Stimulated activated CD8-positive, alpha-beta memory T cell treated with anti-CD3 and anti-CD28 coated beads, Interleukin-7, amount 100 ng/mL, for 24 hours (primary cell): ENCODE data around the gene PCP4L1.
"Not testable (repeated sequence)": the region's sequence is repeated elsewhere in the genome, so short reads cannot be mapped to it uniquely, and the experiment has no call there.

Source experiments
- DNase-seq: peaks from one replicate; pipeline ENCODE4 v3.0.0-alpha.2; 2020; ENCODE audit warnings: low read depth

The PCP4L1 gene

DNA sequence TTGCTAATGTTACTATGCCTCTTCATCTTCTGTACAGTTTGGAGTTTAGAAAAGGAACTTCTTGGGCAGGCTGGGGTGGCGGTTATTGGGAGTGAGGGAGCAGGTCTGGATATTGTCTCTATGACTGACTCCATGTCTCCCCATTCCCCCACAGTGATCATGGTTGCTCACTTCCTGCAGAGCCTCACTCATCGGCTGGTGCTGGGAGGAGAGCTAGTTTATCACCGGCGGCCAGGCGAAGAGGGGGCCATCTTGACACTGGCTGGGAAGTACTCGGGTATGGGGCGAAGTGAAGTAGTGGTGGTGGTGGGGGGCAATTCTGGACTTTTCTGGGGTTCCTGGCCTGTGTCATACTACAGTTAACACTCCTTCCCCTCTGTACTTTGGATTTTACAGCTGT is 30.5 kb upstream of the PCP4L1 start:
- no peak for DNase-seq

DNA sequence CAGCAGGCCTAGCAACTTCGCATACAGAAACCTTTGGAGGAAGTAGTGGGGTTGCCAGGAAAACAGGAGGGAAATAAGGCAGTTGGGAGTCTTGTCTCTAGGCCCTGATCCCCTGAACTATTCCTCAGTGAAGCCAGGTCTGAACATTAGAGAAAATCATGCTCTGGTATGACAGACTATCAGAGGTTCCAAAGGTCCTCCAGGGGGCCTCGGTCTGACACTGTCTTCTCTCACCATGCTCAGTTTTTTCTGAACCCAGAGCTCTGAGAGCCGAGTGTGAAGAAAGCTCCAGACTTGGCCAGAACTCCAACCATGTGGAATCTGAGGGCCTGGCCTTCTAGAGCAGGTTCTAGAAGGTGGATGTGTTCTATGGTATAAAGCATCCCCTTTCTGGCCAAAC is 28.6 kb upstream of the PCP4L1 start:
- DNase-seq = no peak

DNA sequence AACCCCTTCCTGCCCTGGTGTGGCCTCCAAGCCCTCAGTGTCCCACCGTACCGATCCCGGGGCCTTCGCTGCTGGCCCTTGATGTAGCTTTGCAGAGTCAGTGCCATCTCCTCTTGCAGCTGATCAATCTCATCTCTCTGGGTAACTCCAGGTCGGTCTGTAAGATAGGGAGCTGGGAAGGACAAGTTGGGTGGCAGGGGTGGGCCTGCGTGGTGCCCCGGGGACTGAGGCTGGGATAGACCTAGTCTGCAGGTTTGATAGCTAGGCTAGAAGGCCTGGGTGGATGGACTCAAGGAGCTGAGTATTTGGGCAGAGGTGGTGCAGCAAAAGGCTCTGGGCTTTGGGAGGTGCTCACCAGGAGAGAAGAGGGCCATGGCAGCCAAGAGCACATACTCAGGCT is 27.8 kb upstream of the PCP4L1 start:
- no peak for DNase-seq

DNA sequence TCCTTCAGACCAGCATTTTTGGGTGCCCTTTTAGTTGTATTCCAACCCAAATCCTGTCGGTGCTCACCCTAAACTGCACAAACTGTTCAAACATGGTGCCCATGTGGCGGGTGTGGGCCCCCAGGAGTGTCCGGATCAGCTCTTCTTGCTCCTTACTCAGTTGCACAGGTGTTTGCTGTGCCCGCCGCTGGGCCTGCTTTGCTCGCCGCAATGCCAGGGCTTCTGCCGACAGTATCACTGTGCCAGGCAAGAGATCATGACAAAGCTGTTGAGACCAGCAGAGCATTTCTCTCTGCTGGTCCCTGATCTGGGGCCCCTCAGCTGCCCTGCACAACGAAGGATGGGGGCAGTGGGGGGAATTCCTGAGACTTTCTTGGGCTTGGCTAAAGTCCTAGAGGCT is 25.4 kb upstream of the PCP4L1 start:
- DNase-seq = no peak

DNA sequence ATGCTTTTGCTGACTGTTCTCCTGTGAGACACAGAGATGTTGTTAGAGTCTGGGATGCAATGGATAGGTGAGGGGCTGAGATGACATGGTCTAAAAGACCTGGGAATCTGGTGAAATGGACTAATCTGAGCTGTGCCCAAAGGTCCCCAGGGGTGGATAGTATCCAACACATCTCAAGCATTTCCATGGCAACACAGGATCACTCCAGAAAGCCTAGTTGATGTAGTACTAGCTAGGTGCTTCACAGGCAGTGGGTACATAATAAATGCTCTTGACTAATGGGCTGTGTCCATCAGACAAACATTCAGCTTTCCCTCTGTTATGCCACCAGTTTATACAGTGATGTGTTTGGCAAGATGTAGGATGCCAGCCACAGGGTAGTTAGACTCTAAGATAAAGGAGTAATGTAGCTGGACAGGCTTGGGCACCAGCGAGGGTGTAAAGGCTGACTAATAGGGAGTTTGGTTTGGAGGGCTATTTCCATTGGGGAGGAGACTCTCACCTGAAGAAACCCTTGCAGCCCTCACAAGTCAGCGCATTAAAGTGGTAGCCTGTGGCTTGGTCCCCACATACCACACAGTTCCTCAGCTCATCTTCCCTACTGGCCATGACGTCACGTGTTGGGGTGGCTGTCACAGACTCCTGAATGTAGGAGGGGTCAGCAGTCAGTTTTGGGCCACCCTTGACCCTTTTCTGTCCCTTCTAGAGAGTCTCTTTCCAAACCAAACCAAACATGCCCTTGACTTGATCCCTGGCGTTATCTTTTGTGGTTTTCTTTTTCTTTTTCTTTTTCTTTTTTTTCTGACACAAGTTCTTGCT is 22.4 kb upstream of the PCP4L1 start:
- DNase-seq = no peak

DNA sequence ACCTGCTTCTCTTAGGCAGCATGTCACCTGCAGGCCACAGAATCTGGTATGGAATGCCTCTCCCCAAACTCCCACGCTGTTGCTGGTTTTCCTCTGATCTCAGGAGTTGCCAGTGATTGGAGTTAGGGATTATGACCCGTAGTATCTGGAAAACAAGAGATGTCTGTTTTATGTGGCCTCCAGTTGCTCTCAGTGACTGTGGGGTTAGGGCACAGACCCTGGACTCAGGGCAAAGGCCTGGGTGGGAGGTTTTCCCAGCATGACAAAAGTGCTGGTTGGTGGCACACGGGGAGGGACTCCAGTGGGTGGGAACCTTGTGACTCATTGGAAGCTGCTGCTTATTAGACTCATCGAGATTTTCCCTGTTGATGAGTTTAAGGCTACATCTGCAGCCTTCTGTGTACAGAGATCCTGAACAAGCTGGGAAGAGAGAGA is 20.5 kb upstream of the PCP4L1 start, which contains the start of gene NR1I3:
TSS of gene NR1I3 (minus strand) at position 165 of the 435 bp plus-strand sequence. CDS start 1,638 bp downstream, outside the sequence.
- DNase-seq = no peak

DNA sequence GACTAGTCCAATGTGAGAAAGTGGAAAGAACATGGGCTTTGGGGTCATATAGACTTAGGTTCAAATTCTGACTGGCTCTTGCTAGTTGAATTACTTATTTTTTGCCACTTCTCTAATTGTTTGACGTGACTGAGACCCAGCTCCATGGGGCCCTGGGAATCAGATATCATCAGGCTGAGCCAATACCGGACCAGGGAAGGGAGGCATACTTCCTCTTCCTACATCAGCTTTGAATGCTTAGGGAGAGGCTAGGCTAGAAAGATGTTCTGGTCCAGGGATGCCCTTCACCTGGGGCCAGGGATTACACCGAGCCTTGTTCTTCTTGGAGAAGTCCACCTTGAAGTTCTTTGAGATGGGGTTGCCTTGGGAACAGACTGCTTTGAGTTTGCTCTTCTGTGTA is 16.9 kb upstream of the PCP4L1 start:
- no peak for DNase-seq

DNA sequence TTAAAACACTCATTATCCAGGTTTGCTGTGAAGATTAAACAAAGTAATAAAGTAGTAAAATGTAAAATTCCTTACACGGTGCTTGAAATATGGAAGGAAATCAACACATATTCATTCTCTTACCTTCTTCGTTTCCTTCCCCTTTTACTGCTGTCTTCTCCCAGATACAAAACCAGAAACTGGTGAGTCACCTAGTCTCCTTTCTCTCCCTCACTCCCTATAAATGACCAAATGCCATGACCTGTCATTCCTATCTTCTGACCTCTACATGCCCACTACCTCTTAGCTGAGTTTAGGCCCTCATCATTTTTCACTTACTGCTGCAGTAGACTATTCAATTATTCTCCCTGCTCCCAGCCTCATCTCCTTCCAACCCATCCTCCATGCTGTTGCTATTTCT is 16.2 kb upstream of the PCP4L1 start:
- DNase-seq = no peak

DNA sequence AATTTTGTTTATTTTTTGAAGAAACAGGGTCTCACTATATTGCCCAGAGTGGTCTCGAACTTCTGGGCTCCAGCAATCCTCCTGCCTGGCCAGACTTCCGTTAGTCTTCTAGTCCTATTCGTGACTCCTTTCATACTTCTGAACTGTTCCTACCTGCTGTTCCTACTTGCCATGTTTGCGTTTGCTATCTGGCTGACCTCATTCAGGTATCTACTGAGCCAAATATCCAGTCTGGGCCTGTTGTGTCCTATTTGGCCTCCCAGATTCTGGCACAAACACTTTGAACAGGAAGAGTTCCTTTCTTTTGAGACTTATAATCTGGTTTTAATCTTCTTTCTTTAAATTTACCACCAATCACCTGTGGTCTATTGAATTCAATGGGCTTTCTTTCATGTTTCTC is 13.7 kb upstream of the PCP4L1 start:
- DNase-seq = no peak

DNA sequence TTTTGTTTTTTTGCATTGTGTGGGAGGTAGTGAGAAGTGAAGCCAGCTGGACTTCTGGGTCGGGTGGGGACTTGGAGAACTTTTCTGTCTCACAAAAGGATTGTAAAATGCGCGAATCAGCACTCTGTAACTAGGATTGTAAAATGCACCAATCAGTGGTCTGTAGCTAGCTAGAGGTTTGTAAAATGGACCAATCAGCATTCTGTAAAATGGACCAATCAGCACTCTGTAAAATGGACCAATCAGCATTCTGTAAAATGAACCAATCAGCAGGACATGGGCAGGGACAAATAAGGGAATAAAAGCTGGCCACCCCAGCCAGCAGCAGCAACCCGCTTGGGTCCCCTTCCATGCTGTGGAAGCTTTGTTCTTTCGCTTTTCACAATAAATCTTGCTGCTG is 8.4 kb upstream of the PCP4L1 start:
- DNase-seq = not testable (repeated sequence)

DNA sequence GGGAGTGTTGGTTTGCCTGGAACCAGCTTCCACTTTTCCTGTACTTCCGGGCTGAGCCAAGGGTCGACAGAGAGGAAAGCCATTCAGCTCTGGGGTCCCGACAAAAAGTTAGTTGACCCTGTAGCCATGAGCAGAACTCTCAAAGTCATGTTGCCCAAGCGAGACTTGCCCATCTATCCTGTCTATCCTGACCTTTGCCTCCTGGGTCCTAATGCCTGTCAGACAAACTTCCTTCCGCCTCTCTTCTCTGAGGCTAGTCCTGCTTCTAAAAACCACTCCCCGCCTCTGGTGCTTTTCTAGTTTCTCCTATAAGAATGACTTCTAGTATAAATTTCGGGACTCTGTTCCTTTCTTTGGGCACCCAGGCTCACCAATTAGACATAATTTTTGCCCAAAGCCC is 7.7 kb upstream of the PCP4L1 start:
- no peak for DNase-seq

DNA sequence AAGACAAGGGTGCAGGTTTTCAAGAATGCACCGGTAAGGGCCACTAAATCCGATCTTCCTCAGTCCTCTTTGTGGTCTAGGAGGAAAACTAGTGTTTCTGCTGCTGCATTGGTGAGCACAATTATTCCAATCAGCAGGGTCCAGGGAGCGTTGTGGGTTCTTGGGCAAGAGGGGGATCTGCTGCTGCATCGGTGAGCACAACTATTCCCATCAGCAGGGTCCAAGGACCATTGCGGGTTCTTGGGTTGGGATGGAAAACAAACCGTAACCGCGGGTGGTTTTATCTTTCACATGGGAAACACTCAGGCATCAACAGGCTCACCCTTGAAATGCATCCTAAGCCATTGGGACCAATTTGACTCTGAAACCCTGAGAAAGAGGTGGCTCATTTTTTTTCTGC is 7.0 kb upstream of the PCP4L1 start:
- no peak for DNase-seq

DNA sequence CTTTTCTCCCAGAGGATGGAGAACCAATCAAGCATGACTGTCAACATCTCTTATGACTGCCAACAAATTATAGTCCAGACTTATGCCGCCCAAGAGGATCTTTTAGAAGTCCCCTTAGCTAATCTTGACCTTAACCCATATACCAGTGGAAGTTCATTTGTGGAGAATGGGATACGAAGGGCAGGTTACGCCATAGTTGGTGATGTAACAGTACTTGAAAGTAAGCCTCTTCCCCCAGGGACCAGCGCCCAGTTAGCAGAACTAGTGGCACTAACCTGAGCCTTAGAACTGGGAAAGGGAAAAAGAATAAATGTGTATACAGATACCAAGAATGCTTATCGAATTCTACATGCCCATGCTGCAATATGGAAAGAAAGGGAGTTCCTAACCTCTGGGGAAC is 3.2 kb upstream of the PCP4L1 start:
- DNase-seq = not testable (repeated sequence)

DNA sequence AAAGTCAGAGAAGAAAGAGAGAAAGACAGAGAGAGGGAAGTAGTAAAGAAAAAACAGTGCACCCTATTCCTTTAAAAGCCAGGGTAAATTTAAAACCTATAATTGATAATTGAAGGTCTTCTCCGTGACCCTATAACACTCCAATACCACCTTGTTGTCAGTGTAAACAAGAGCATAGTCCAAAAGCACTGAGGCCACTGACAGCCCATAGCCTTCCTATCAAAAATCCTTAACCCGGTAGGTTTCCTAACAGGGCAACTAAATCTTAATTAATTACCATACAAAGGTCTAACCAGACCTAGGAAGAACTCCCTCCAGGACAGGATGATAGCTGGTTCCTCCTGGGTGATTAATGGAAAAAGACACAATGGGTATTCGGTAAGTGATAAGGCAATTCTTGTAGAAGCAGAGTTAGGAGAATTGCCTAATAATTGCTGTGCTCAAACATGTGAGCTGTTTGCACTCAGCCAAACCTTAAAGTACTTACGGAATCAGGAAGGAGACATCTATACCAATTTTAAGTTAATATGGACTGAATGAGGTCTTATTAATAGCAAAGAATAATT is 2.5 kb upstream of the PCP4L1 start:
- not testable (repeated sequence) for DNase-seq

DNA sequence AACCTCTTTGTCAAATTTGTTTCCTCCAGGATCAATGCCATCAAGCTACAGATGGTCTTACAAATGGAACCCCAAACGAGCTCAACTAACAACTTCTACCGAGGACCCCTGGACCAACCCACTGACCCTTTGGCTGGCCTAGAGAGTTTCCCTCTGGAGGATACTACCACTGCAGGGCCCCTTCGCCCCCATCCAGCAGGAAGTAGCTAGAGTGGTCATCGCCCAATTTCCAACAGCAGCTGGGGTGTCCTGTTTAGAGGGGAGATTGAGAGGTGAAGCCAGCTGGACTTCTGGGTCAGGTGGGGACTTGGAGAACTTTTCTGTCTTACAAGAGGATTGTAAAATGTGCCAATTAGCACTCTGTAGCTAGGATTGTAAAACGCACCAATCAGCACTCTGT is 1.4 kb upstream of the PCP4L1 start:
- DNase-seq = not testable (repeated sequence)

DNA sequence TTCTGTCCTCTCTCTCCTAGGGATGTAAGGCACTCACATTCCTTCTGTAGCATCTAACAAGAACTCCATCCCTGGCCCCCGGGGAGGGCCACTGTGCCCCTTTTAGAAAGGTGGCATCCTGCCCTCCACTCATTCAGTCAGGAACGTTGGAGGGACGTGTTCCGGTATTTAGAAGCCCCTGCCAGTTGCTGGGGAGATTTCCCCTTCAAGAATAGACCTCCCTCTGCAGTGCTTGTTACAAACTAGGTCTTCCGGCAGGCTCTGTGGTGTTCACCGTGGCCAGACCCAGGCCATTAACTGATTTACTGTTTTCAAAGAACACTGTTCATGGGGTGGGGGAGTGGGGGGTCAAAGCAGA is 779 bp downstream of the PCP4L1 start:
- DNase-seq = no peak

DNA sequence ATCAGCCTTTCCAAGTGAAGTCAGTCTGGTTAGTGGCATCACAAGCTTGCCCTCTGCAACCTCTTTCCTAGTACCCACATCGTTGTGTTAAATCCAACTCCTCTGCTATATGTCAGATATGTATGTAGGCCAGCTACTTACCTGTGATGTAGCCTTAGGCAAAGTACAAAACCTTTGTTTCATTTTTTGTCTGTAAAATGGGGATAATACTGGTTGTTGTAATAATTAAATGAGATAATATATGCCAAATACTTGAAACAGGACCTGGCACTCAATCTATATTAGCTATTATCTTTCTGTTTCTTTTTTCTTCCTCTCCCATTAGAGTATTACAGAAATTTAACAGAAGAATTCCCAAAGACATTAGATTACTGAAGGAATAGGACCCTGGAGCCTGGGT is 1.2 kb downstream of the PCP4L1 start:
- DNase-seq = no peak

DNA sequence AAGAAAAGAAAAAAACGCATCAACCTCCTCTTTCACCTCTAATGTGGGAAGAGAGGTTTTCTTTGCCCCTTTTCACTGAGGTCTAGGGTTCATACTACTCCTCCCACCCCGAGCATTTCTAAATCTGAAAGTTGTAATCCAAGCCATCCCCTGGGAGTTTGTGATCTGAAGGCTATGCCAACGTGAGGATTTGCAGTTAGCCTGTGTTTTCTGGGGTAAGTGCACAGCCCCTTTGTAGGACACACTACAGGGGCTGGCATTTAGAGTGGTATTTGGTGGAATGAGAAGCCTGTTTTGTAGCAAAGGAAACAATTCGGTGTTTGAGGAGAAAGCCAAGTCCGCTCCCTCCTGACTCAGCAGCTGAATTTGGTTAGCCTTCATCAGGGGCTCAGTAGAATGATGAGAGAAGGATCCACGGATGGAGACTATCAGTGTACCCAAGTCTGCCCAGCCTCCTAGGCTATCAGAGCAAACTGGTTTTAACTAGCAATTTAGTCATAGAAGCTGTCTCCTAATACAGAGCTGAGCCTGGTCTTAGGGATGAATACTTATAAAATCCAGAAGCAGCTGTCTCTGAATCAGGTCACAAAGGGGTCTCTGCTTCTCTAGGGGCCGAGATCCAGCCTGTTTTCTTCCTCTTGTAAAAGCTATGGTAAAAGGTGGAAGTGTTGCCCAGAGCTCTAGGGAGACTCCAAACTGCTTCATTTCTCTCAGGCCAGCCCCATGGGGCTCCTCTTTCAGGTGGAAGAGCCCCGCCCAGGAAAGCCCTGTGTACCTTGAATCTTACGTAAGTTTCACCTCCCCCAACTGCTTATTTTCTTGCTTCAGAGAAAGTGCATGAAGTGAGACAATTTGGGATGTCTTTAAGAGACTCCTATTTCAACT is 2.1 kb downstream of the PCP4L1 start:
- DNase-seq = no peak

DNA sequence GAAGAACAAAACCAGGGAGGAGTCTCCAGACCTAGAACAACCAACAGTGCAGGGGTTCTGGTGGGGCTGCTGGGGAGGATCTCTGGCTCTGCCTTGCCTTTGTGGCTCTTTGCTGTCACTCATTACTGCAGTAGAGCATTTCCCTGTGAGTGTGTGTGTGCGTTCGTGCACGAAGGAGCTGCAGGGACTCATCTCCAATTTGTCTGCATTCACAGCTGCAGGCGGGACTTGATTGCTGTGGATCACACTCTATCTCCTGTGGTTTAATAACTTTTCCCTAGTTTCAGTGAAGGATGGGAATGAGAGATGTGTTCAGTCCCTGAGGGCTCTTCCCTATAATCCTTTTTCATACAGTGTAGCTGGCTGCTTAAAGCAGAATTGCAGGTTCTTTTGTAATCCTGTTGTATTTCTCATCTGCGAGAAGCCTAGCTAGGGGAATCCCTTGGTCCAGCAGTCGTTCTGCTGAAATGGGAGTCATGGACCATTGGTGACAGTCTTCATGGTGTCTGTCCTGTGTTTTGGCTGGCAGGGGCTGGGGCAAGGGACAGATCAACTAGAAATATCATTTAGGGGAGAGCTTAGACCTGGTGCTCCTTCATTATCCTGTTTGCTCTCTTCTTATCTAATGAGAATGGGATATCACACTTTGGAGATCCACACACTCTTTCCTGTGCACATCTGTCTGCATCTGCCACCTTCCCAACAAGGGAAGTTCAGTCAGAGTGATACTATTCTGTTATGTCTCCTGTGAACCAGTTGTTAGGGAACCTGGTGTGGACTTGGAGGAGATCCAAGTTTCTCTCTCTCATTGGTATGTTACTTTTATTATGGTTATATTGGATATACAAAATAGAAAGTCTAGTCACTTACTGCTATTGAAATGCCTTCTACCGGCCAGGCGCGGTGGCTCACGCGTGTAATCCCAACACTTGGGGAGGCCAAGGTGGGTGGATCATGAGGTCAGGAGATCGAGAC is 3.0 kb downstream of the PCP4L1 start:
- no peak for DNase-seq

DNA sequence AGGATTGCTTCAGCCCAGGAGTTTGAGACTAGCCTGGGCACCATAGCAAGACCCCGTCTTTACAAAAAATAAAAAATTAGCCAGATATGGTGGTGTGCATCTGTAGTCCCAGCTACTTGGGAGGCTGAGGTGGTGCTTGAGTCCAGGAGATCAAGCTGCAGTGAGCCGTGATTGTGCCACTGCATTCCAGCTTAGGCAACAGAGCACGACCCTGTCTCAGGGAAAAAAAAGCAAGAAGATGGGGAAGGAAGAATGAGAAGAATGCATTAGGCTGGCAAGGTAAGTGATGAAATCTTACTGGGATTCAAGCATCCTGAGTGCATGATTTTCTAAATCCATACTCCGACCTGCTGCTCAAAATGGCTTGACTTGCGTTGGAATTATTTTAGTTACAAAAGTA is 6.8 kb downstream of the PCP4L1 start:
- no peak for DNase-seq

DNA sequence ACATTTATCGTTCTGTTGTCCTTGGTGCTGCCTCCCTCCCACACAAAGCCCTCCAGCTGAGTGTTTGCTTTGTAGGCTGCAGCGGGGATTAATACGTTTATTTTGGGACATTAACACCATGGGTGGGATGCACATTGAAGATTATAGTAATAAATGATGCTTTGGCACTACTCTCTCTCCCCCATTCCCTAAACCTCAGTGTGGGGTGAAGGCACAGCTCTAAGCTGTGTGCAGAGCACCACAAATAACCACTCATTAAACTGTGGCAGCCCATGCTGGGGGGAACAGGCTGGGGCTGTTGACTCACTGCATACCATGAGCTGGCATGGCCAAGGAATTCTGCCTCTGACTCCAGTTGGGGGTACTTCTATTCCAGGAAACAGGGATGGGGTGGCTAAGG is 7.7 kb downstream of the PCP4L1 start:
- DNase-seq = no peak

DNA sequence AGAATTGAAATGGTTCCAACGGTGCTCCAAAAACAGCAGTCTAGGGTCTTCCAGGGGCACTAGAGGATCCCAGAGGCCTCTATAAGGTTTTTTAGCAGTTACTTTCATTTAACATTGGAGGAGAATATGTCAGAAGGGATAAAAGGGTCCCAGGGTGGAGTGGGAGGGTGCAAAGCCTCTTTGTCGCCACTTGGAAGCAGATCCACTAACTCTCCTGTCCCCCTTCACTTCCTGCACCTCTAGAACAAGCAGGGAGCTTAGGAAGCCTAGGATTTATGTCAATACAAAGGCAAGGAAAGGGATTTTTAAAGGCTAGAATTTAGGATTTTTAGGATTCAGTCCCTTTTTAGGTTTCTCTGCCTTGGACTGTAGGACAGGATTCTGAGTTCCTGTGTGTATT is 8.3 kb downstream of the PCP4L1 start:
- no peak for DNase-seq
